ENCODE data around the gene GSKIP.
"Not testable (repeated sequence)": the region's sequence is repeated elsewhere in the genome, so short reads cannot be mapped to it uniquely, and the experiment has no call there.

Gene GSKIP

DNA sequence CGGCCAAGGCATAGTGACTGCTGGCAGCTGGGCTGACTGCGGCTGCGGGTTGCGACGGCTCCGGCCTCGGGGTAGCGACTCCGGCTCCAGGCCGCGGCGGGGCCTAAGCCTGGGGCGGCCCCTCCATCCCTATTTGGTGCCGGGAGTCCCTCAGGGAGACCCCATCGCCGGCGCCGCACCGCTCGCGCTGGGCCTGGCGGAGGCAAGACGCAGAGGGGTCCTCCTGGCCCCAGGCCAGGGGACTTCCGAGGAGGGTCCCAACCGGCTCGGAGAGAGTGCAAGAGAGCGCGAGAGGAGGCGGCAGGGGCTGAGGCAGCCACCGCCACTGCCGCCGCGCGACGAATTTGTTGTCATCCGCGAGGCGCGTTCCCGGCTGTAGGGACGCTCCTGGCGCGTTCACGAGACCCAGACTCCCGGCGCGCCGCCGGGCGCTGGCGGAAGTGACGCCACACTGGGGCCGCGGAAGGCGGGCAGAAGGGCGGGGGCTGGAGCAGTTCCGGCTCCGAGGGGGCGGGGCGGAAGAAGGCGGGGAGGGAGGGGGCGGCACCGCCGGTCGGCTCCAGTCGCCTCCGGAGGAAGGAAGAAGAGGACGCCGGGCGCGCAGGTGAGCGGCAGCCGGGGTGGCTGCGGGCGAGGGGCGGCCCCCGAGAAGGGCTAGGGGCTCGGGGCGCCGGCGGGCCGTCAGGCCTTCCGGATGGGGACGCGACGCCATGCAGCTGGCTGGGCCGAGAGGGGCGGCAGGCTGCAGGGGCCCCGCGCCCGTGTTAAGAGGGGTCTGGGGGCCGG is at the start of gene GSKIP, which contains the start of gene ATG2B:
GSKIP (plus strand) TSS at position 562 of the 786 bp plus-strand sequence. CDS start 18,722 bp downstream, outside the sequence.
ATG2B (minus strand) TSS at position 377 of the 786 bp plus-strand sequence; CDS start at position 12, 365 bp downstream.
- DNase-seq, result peak; percentile 24

GRCh38 chr14:96316087-96316486 is 47.2 kb upstream of the GSKIP start:
- no peak for DNase-seq

GRCh38 chr14:96318836-96319235 is 44.5 kb upstream of the GSKIP start:
- no peak for DNase-seq

DNA sequence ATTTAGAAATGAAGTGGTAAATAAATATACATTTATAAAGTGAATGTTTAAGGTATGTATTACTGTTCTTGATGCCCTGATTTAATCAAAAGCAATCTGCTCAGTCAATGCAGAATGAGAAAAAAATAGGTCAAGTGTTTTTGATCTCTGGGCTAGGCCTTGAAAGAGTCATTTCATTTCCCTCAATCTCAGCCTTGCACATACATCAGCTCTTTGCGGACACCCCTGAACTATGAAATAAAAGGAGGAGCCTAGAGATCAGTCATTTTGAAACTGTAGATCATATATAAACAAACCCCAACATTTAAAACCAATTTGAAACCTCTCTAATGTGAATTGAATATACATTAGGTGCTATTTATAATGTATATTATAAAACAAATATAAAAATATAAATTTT is 42.7 kb upstream of the GSKIP start:
- no peak for DNase-seq

DNA sequence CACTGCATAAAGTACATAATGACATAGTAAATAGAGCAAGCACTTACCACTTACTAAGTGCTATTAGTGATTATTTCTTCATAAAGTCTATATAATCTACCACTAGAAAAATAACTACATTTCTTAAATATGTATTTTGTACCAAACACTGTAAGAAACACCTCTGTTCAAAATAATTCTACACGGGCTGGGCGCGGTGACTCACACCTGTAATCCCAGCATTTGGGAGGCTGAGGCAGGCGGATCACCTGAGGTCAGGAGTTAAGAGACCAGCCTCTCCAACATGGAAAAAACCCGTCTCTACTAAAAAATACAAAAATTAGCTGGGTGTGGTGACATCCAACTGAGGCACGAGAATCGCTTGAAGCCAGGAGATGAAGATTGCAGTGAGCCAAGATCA is 39.1 kb upstream of the GSKIP start:
- no peak for DNase-seq

- no peak for DNase-seq
Observed at GRCh38 chr14:96338551-96338950, 24.8 kb upstream of the GSKIP start.

GRCh38 chr14:96341323-96341722 is 22.0 kb upstream of the GSKIP start:
- no peak for DNase-seq

- DNase-seq, result no peak
Observed at GRCh38 chr14:96345669-96346068, 17.7 kb upstream of the GSKIP start.

DNA sequence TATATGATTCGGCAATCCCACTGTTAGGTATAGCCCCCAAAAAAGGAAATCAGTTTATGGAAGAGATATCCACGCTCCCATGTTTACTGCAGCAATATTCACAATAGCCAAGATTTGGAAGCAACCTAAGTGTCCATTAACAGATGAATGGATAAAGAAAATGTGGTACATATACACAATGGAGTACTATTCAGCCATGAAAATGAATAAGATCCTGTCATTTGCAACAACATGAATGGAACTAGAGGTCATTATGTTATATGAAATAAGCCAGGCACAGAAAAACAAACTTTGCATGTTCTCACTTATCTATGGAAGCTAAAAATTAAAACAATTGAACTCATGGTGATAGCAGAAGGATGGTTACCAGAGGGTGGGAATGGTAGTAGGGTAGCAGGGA is 15.4 kb upstream of the GSKIP start:
- not testable (repeated sequence) for DNase-seq

- DNase-seq, result no peak
Observed at GRCh38 chr14:96349286-96350075, 13.8 kb upstream of the GSKIP start.

GRCh38 chr14:96351986-96352385 is 11.3 kb upstream of the GSKIP start:
- no peak for DNase-seq

DNA sequence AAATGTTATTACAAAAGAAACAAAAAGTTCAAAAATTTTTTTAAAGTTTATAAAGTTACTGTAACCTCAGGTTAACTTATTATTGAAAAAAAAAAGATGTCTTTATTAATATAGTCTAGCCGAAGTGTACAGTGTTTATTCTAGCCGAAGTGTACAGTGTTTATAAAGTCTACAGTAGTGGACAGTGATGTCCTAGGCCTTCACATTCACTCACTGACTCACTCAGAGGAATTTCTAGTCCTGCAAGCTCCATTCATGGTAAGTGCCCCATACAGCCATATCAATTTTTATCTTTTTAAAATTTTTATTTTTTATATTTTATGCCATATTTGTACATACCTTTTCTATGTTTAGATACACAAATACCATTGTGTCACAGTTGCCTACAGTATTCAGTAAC is 10.6 kb upstream of the GSKIP start:
- DNase-seq, result no peak

GRCh38 chr14:96354246-96354645 is 9.1 kb upstream of the GSKIP start:
- no peak for DNase-seq

DNA sequence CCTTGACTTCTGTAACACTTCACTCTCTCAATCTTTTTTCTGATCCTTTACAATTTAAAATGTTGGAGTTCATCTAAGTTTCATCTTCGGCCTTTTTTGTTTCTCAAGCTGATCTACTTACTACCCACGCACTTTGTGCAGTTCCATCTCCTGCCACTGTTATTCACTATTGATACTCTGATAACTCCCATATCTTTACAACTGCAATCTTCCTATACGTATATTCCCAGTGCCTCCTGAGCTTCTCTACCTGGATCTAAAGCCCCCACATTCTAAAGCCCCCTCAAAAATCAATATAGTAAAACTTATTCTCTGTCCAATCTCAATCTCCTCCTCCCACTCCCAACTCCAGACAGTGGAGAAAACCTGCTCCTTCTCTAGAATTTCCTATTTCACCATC is 6.1 kb upstream of the GSKIP start:
- DNase-seq, result no peak

DNA sequence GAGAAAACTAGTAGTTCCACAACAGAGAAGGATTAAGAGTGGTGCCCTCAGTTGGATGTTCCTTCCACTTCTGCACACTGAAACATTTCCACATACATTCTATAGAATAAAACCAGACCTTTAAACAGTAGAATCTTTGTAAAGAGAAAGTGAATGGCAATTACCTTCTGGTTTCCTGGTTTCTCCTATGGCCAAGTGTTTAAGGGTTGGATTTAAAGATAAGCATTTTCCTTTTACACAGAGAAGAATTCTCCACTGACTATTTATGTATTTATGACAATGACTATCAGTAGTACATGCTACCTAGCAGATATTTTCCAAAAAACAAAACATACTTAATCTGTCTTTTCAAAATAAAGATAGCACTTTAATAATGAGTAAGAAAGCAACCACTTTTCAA is 3.4 kb upstream of the GSKIP start:
- DNase-seq, result no peak

DNA sequence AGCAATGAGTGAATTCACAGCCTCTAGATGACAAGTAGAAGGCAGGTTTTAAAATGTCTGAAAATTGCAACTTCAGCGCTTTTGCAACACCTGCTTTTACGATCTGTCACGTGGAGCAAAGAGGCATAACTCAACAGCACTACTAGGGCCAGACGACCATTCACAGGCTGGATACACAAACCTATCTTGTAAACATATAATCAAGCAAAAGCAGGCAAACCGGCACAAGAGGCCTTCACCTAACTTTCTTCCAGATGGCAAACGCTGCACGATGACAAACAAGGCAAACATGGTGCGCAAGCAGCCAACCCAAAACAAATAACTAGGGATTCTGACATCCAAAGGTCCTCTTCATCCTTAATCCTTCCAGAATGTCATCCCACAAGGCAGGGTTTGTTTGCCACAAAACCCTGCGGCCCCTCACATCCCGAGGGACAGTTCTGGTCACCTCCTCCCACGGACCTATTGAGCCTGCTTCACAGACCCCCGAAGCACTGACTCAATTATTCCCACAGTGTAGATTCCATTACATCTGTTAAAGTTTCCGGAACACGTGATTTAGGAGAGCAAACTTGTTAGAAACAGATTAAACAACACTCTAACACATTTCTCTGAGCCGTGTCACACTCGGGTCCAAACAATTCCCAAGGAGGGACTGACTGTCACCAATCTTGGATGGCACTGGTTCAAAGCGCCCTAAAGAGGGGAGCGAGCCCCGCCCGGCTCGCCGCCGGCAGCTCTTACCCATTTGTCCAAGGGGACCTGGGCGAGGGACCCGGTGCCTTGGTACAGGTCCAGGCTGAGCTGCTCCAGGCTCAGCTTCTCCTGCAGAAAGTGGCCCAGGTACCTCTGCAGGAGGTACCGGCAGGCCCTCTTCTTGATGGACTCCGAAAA is 1.0 kb upstream of the GSKIP start:
- DNase-seq, result no peak

DNA sequence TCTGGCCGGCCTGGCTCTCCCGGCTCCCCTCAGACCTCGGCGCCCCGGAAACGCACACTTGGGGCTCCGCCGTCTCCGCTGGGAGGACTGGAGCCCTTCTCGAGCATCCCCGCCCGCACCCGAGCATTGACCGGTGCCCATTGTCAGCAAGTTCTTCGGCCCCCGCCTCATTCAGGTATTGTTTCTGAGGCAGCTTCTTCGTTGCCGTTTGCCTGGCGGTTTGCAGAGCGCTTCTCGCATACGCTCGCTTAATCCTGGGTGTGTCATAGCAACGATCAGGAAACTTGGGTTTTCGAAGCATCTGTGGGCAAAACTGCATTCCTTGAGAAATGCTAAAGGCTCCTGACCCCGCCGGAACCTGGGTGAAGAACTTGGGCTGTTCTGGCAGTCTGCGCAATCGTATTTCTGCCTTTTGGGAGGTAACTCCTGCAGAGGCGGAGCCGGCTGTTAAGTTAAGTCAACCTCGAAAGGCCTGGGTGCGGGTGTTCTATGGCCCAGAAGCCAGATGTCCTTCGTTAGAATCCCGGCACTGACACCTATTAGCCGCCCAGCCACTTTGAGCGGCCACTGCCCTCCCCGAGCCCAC is 518 bp downstream of the GSKIP start:
- no peak for DNase-seq

DNA sequence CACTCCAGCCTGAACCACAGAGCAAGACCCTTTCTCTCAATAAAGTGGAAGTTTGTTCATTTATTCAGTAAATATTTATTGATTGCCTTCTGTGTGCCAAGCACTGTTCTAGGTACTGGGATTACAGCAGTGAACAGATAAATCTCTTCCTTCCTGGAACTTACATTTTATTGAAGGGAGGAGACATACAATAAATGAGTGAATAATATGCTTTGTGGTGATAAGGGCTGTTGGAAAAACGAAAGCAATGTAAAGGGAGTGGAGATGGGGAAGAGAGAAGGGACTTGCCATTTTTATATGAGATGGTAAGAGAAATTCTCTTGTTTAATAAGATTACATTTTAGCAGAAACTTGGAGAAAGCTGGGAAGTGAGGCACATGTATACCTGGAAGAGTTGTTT is 1.6 kb downstream of the GSKIP start:
- DNase-seq, result no peak

DNA sequence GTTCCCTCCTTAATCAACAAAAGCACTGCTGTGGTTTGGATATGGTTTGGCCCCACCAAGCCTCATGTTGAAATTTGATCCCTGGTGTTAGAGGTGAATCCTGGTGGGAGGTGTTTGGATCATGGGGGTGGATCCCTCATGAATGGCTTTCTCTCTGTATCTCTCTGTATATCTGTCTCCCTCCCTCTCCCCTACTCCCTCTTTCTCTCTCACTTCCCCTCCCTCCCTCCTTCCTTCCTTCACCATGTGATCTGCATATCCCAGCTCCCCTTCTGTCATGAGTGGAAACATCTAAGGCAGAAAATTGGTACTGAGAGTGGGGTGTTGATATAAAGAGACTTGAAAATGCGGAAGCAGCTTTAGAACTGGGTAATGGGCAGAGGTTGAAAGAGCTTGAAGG is 5.2 kb downstream of the GSKIP start:
- DNase-seq, result no peak

DNA sequence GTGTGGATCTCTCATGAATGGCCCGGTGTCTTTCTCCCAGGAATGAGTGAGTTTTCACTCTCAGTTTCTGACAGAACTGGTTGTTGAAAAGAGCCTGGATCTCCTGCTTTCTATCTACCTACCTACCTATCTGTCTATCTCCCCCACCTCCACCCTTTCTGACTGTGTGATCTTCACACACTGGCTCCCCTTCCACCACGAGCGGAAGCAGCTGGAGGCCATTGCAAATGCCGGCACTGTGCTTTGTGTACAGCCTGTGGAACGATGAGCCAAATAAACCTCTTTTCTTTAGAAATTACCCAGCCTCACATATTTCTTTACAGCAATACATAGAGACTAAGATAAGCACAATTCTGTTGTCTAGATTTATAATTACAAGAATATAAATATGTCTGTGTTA is 7.2 kb downstream of the GSKIP start:
- DNase-seq, result no peak

- no peak for DNase-seq
Observed at GRCh38 chr14:96373538-96373937, 10.2 kb downstream of the GSKIP start.

DNA sequence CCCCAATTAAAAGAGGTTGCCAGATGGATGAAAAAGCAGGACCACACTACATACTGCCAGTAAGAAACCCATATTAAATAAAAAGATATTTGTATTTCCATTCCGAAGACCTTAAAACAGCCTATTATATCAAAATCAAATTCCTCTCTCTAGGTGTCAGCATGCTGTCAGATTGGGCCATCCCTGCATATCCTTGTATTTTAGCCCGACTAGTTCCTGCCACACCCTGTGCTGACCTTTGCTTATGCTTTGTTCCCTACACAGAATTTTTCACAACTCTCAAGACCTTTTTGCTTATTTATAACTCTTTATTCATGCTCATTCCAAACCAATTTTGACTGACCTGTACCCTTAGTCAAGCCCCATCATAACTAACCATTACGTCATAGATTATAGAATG is 12.8 kb downstream of the GSKIP start:
- no peak for DNase-seq

GRCh38 chr14:96380735-96381134 is 17.4 kb downstream of the GSKIP start:
- DNase-seq, result no peak

Data from NCI-H1436 treated with DMSO at 0.1 percent for 48 hours (cell line).